GM18858 (cell line): ENCODE data around the gene IRF2.
A peak's percentile ranks its signal among the peaks of the same experiment; 100 is the strongest.

Experiments used
- ATAC-seq: cut with Tn5 transposase; IDR thresholded peaks from one replicate; pipeline ENCODE4 v1.9.1; 2021; ENCODE audit not compliant: unreplicated experiment

Gene IRF2

GRCh38 chr4:184370711-184371389 is 103.5 kb downstream of the IRF2 start:
- ATAC-seq = no peak

- no peak for ATAC-seq
Measured at GRCh38 chr4:184369871-184370270, 104.5 kb downstream of the IRF2 start.

- no peak for ATAC-seq
Measured at GRCh38 chr4:184368731-184369130, 105.6 kb downstream of the IRF2 start.

DNA sequence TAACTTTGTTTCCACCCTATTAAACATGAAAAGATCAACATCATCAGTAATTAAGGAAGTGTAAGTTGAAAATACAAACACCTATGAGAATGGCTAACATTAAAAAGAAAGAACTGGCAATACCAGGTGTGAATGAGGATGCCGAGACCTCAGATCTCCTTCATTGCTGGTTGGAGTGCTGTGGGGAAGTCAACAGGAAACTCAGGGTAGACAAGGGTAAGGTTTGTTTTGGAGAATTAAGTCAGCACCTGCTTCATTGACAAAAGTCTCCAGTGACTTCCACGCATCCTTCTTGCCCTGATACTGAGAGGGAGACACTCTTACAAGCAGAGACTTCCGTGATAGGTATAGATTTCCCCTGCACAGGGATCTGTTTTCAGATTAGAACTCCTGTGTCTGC is 106.1 kb downstream of the IRF2 start:
- ATAC-seq = no peak

DNA sequence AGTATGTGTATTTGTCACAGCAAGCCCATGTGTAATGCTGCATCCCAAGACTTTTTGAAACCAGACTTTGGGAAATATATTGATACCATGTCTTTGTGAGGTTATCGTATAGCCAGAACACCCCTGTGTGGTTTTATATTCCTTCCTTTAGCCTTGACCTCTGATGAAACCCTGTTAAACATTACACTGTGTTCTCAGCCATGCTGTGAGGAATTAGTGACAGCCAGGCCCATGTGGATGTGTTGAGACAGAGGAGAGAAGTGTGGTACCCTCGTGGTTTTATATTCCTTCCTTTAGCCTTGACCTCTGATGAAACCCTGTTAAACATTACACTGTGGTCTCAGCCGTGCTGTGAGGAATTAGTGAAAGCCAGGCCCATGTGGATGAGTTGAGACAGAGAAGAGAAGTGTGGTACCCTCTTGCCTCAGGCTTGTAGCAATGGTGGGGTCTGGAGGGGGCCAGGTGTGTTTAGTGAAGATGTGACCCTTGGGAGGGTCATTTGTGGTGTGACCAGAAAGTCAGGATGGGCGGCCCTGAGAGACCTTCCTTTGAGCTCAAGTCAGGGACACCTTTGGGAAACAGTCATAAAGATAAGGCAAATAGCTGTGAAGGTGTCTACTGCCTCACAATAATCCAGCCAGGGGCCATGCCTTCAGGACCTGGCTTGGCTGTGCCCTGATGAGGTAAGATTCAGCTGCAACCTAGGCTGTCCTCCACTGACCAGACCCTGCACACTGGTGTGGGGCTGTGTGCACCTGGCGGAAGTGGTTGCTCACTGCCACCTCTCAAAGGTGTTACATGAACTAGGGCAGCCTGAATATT is 110.0 kb downstream of the IRF2 start:
- ATAC-seq = peak; percentile 62

GRCh38 chr4:184363258-184363657 is 111.1 kb downstream of the IRF2 start:
- no peak for ATAC-seq

DNA sequence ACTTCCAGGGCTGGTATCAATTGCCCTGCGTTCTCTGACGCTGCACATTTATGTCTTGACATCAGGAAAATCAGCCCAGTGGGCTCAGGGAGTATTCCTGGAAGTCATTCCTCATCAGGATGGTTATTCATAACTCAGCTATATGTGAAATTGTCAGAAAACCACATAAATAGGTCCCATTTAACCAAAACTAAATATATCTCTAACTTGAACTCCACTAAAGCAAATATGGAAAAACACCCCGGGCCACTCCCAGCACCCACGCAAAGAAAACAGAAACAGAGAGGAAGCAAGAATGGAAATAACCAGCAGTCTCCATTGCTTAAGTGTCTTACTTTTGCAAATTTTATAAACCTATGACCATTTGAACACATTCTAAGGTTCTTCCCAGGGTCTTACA is 112.0 kb downstream of the IRF2 start:
- ATAC-seq = no peak

DNA sequence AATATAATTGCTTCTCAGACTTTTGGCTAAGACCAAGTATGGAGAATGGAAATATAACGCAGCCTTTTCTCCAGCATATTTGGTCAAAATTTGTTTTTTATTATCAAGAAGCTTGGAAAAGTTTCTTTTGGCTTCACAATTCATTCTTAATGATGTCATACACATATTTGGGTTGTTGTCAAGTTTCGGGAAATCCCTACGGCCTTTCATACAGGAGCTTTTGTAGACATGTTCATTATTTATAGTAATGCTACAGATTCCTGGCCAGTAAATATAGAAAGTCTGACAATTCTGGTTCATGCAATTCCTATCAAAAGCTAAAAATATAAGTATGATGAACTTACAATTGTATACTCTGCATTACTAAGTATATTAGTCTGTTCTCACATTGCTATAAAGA is 112.9 kb downstream of the IRF2 start:
- no peak for ATAC-seq

GRCh38 chr4:184359888-184360287 is 114.5 kb downstream of the IRF2 start:
- ATAC-seq = no peak

DNA sequence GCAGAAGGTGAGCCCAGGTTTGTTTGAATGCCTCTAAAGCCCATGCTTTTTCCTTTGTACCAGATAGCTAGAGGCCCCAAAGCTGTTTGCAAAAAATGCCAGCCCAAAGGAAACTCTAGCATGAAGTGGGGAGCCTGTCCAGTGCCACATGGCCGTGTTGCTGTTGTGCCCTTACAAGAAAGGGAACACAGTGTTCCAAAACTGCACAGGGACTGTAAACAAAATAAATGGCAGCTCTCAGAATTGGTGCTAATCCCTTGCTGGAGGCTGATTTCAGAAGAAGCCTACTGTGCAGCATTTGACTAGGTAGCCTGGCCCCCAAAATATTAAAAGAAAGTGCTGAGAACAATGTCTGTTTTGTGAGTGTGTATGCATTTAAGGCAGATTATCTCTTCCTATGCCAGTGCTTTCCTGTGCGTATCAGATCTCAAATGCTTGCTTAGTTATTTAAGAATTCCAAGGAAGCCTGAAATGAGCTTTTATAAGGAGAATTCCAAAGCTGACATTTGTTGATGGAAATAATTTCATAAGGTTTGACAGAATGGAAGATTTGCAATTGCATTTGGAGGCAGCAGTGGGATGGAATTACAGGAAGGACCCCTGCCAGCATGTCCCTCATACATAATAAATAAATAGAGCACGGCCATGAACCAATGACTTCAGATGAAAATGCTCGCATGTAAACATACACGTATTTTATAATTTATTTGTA is 115.7 kb downstream of the IRF2 start:
- no peak for ATAC-seq

- no peak for ATAC-seq
Measured at GRCh38 chr4:184357772-184358171, 116.6 kb downstream of the IRF2 start.

- no peak for ATAC-seq
Measured at GRCh38 chr4:184357165-184357564, 117.2 kb downstream of the IRF2 start.

DNA sequence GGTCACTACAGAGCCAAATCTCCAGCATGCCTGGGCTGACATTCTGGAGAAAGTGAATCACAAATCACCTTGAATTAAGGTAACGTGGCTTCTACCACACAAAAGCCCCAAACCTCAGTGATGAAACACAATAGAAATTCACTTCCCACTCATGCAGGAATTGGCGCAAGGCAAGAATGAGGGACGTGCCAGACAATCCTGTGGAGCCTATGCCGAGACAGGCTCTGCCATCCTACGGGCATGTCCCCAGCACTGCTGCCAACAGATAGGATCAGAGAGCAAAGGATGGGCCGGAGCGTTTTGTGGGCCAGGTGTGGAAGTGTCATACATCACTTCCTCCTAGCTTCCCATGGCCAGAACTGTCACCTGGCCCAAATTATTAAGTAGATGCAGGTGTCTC is 118.0 kb downstream of the IRF2 start:
- ATAC-seq = no peak

- ATAC-seq = no peak
Measured at GRCh38 chr4:184355857-184356256, 118.5 kb downstream of the IRF2 start.

- ATAC-seq = peak; percentile 35
Measured at GRCh38 chr4:184355111-184355604, 119.2 kb downstream of the IRF2 start.

DNA sequence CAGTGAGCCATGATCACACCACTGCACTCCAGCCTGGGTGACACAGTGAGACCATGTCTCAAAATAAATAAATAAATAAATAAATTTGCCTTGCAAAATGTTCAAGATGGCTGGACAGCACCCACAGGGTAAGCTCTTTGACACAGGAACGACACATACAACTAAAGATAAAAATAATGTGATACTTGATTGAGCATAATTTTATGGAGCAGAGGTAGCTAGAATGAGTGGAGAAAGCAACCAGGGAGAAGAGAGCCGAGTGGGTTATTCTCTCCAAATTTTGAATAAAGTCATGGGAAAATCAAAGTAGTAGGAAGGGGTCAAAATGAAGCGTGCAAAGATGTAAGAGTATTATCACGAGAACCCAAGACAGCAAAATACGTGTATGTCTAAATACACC is 121.5 kb downstream of the IRF2 start:
- ATAC-seq = no peak

DNA sequence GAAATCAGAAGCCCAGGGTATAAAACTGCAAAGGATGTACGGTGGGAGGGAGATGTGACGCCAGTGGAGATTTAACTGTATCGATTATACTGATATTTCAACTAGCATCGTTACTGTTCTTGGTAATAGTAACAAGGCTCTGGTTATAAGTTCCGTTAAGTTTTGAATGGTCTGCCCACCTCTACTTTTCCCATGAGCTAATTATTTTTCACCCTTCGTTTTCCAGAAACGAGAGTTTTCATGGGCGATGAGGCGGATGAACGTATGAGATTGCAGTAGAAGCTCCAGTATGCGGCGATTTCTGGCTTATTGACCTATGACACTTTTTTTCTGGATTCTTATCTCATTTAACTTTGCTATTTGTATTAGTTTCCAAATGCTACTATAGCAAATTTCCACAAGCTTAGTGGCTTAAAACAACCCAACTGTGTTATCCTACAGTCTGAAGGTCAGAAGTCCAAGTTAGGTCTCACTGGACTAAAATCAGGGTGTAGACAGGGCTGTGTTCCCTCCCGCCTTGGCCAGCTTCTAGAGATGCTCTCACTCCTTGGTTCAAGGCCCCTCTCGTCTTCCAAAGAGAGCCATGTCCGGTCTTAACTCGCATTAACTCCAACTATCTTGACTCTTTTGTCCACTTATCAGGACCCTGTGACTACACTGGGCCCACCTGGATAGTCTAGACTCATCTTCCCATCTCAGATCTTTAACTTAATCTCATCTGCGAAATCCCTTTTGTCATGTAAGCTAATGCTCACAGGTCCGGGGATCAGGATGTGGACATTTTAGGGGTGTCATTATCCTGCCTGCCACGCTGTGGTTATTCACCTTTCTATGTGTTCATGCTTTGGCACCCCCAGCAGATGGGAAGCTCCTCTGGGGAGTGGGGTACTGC is 122.5 kb downstream of the IRF2 start:
- ATAC-seq = no peak

DNA sequence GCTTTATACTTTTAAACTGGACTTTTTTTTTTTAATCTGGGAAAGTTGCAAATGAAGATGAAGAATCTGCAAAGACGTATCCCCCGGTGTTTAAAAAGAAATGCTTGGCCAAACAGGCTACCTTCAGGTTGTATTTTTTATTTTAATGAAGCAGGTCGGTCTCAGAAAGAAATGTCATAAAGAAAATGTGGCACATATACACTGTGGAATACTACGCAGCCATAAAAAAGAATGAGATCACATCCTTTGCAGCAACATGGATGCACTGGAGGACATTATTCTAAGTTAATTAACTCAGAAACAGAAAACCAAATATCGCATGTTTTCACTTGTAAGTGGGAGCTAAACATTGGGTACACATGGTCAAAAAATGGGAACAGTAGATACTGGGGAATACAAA is 123.4 kb downstream of the IRF2 start:
- ATAC-seq = no peak

DNA sequence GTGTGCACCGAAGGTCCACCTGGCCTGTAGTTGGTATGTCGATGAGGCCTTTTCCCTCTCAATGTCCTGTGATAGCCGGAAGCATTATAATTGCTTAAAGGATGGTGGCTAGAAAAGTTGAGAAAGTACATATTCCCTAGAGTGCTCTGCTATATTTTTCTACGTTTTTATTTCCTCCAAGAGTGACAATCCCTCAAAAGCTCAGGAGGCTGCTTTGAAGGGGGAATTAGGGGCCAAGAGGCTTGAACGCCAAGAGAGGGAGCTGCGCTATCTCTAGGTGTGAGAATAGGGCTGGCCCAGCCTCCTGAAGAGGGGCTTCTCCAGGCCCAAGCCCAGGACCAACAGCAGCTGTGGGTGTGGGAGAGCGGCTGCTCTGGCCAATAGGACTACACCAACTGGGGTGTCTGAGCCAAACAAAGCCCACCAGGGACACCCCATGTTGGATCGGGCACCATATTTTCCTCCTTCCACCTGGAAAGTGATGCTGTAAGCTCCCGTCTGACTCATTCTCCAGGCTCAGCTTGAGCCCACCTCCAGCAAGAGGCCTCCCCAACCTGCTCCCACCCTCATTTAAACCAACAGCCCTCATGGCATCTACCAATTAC is 124.0 kb downstream of the IRF2 start:
- ATAC-seq = no peak

DNA sequence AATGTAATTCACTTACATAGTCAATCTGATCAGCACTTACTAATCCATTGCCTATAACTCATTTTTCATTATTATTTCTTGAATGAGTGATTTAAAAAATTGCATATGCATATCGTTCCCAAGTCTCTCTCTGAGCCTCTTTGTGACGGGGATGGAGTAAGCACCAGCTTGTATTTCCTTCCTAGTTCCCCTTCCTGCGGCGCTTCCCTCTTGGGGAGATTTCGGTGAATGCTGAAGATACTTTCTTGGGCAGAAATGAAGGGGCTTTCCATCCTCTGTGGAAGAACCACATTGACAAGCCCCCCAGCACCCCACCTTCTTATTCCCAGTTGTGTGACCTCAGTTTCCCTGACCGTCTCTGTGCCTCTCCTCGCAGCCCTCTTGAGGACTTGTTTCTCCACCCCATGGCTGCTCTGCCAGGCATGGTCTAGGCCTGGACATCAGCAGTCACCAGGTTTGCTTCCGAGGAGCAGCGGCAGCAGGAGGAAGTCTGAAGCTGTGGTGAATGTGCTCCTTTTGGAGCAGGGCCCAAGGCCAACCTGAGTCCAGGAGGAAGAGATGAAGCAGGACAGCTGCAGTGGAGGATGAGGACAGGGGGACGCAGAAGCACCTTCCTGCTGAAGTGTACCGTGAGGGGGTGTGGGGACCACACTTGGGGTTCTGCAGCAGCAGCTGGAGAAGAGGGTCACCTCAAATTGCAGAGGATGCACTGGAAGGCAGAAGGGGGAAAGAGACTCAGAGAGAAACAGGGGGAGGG is 124.9 kb downstream of the IRF2 start:
- ATAC-seq = no peak
